GM18951 (cell line): ENCODE data around the gene SARM1.

Experiments used
- POLR2A ChIP-seq: IDR thresholded peaks from 4 replicates; pipeline ENCODE4 v1.6.1; 2011; ENCODE audit warnings: mild to moderate bottlenecking; ENCODE audit not compliant: insufficient read length, insufficient read depth; ENCODE audit errors: extremely low read depth
- in situ Hi-C: fragments of 300-500 bp; cut with MboI; formaldehyde crosslinking; loops from one replicate; pipeline ENCODE4 v1.12.0; 2022; ENCODE audit warnings: low sequenced_read_pairs, mixed read lengths, inconsistent platforms; ENCODE audit not compliant: unreplicated experiment

SARM1 gene

DNA sequence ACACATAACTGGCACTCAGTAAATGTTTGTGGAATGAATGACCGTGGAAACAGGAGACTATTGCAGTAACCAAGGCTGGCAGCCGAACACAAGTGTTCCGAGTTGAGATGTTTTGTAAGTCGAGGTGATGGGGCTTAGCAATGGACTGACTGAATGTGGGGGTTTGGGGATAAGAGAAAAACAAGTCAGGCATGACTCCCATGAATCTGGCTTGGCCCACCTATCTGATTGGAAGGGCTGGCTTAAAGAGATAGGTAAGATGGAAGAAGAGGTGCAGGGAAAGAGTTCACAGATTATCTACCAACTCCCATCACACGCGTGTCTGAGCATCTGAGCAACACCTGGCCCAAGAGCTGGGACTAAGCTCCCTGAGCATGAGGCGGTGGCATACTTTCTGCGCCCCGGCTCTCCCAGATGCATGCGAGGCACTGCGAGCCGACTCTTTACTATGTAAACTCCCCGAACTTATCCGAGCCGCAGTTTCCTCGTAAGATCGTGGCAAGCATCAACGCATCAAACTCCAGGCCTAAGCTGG lies 36.8 kb upstream of the SARM1 start:
- in situ Hi-C loops: loop anchor here (10.0 kb wide), 1 partner anchor 290 kb away; the partner anchor contains the start of gene NLK
- no peak for TF ChIP-seq POLR2A

DNA sequence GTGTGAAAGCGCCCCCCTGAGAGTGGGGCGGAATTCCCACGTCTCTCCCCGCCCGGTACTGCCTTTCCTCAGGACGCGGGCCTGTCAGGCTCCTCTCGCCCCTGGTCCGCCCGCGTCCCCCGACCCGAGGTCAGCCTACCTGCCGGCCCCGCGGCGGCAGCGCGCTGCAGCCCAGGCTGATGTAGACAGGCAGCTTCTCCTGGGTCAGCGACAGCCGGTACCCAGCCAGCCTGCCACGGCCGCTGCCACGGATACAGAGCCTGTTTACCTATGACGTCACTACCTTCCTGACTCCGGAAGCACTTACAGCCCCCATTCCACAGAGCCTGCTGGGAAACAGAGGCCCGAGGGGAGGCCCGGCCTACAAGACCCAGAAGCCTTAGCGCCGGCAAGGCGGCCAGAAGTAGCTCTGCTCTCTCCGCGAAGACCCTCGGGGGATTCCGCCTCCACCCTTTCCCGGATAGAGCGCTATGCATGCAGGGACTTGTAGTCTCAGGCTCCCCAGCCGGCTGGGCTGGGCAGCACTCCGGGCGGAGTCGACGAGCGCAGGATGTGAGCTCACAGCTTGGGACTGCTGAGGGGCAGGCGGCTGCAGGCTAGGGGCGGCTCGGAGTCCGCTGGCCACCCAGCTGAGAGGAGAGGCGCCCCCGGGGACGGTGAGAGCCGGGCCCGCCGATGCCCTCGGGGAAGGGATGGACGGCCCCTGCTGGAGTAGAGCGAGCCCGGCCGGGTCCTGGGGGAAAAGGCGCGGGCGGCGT lies 36.1 kb upstream of the SARM1 start, which contains the start of the genes IFT20 and TNFAIP1:
Gene IFT20 (minus strand): TSS at position 272 of the 758 bp plus-strand sequence. CDS start 3,487 bp downstream, outside the sequence.
Gene TNFAIP1 (plus strand): TSS at position 561 of the 758 bp plus-strand sequence. CDS start 3,761 bp downstream, outside the sequence.
- in situ Hi-C loops: loop anchor here (10.0 kb wide), 1 partner anchor 291 kb away; the partner anchor contains the start of gene NLK
- TF ChIP-seq POLR2A: peak; percentile 92

DNA sequence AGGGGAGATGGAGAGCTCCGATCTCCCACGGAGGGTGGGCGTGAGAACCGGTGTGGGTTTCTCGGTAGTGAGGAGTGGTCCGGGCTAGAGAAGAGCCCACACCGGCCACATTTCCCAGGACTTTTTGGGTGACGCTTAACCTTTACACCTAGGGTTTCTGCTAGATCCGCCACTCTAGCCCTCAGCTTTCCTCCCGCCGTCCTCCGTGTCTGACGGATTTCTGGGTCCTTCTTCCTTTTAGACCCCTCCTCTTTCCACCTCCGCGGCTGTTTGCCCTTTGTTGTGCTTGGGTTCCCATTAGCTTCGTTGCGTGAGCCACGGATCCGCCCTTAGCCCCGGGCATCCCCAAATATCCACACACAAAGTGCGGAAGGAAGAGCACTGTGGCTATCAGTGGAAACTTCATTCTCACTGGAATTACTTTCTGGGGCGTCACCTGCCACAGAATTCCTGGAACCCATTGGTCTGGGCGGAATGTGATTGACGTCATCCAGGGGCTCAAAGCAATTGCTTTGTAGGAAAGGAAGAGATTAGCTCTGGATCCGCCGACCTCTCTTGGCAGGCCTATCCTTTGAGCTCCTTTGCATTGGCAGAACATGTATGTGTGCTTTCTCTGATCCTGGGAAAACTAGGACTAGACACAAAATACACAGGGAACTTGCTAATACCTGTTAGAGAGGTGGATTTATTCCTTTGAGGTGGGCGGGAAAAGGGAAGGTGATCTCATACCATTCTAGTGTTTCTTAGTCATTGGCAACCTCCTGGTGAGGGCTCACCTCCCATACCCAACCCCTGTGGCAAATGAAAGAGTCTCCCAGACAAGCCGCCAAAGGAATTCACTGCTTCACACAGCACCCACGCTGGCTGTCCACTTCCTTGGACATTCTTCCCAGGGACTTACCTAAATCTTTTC lies 35.3 kb upstream of the SARM1 start:
- TF ChIP-seq POLR2A: no peak
- in situ Hi-C loops: loop anchor here (10.0 kb wide), 1 partner anchor 291 kb away; the partner anchor contains the start of gene NLK

DNA sequence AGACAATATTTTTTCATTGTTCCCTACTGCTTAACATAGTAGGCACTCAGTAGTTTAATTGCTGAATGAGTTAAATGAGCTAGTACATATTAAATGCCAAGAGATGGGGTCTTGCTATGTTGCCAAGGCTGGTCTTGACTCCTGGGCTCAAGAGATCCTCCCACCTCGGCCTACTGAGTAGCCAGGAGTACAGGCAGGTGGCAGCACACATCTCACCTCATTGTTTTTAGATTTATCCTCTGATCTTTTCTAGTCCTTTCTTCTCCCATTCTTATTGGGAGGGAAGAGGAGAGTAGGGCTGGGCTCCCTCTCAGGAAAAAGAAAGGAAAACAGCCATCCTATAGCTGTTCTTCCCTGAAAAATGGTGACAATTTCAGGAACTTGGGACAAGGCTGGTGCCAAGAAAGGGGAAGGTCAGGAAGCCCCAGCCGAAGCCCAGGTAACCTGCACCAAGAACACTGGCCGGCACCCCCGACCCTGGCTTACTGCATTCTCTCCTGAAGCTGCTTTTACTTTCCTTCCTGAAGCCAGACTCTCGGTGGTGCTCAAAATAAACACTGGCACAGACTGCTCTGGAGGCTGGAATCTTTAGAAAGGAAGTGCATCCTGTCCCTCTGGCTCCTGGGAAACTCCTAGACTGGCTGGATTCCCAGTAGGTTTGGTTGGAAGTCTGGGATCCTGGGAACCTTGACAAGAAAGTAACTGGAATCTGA lies 33.3 kb upstream of the SARM1 start:
- TF ChIP-seq POLR2A: no peak
- in situ Hi-C loops: loop anchor here (10.0 kb wide), 1 partner anchor 293 kb away; the partner anchor contains the start of gene NLK

DNA sequence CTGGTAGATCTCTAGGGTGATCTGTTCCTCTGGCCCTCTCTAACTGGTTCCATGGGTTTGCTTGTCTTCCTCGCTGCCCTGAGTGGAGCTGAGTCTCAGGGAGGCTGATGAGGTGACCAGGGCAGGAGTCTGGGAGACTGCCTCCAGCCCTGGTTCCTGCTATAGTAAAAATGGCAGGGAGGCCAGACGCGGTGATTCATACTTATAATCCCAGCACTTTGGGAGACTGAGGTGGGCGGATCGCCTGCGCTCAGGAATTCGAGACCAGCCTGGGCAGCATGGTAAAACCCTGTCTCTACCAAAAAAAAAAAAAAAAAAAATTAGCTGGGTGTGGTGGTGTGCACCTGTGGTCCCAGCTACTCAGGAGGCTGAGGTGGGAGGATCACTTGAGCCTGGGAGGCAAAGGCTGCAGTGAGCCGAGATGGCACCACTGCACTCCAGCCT lies 32.7 kb upstream of the SARM1 start:
- in situ Hi-C loops: loop anchor here (10.0 kb wide), 1 partner anchor 294 kb away; the partner anchor contains the start of gene NLK

DNA sequence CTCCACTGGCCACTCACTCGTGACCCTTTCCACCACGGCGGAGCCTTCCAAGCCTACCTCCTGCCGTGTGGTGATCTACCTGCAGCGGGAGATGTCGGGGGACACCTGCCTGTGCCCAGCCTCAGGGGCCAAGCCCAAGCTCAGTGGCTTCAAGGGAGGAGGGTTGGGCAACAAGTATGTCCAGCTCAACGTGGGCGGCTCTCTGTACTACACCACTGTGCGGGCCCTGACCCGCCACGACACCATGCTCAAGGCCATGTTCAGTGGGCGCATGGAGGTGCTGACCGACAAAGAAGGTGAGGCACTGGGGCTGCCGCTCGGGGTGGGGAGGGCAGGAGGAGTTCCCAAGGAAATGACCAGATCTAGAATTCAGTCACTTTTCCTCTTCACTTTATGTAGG lies 32.1 kb upstream of the SARM1 start:
- in situ Hi-C loops: loop anchor here (10.0 kb wide), 1 partner anchor 295 kb away; the partner anchor contains the start of gene NLK
- TF ChIP-seq POLR2A: no peak

DNA sequence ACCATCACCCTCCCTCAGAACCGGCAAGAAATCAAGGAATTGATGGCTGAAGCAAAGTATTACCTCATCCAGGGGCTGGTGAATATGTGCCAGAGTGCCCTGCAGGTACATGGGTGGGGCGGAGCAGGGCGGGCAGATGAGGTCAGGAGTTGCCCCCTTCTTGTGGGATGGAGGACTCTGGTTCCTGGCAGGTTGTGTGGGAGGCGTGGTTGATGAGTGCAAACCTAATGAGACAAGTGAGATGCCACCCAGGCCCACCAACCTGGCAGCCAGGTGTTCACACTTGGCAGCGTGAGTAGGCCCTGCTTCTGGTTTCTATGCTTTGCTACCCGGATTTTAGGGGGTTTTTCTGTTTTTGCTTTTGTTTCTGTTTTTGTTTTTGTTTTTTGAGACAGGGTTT lies 31.1 kb upstream of the SARM1 start:
- TF ChIP-seq POLR2A: no peak
- in situ Hi-C loops: no loop called here

DNA sequence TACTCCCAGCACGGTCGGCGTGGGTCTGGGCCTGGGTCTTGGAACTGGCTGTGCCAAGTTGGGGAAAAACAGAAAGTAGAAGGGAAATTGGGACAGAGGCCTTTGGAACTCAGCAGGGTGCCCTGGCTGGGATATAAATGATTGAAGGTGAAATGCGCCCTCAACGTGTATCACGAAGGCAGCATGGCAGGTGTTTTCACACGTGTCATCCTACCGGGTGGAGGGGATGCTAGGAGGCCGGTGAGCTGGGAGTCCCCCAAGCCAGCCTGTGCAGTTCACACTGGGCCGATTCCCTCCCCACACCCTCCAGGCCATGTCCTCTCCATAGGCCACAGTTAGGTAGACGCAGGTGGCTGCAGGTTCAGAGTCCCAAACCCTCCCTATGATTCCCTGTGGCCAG lies 30.0 kb upstream of the SARM1 start:
- TF ChIP-seq POLR2A: no peak
- in situ Hi-C loops: no loop called here

DNA sequence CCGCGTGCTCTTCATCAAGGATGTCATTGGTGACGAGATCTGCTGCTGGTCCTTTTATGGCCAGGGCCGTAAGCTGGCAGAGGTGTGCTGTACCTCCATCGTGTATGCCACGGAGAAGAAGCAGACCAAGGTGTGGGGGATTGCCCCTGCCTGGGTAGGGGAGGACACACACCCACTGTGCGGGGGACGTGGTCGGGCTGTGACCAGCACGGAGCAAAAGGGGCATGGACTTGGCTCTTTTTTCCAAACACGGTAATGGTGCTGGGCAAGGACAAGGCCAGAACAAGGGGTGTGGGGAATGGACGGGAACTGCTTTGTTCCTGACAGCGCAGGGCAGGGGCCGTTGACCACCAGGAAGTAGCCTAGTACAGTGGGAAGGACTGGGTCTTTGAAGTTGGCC lies 29.2 kb upstream of the SARM1 start:
- in situ Hi-C loops: no loop called here
- TF ChIP-seq POLR2A: no peak

DNA sequence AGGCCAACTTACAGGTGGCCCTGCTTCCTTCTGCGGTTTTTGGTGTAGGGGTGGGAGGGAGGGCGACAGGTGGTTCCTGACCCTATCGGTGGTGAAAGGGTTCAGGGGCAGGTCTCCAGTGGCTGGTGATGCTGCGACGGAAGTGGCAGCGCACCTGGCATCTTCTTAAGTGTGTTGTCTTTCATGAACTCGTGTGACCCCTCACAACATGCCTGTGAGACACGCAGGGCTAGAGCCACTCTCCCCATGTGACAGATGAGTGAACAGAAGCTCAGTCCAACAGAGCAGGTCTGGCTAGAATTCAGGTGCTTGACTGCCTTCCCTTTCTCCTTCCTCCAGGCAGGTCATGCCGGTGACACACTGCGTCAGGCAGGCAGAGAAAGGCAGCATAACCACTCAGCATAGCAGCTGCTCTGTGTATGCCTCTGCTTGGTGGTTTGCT lies 28.0 kb upstream of the SARM1 start:
- TF ChIP-seq POLR2A: no peak
- in situ Hi-C loops: no loop called here

DNA sequence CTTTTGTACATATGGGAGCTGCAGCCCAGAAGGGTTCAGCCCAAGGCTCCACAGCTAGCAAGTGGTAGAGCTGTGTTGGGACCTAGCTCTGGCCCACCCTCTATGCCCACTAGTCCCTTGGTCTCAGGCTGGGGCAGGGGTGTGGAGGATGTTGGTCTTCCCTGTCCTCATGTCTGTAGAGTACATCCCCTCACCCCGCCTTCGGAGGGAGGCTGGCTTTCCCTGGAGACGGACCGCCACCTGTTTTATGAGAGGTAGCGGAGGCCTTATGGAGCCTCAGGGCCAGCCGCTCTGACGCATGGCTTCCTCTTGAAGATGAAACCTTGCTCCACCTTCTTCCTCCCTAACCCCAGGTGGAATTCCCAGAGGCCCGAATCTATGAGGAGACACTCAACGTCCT lies 27.5 kb upstream of the SARM1 start:
- no peak for TF ChIP-seq POLR2A
- in situ Hi-C loops: no loop called here

DNA sequence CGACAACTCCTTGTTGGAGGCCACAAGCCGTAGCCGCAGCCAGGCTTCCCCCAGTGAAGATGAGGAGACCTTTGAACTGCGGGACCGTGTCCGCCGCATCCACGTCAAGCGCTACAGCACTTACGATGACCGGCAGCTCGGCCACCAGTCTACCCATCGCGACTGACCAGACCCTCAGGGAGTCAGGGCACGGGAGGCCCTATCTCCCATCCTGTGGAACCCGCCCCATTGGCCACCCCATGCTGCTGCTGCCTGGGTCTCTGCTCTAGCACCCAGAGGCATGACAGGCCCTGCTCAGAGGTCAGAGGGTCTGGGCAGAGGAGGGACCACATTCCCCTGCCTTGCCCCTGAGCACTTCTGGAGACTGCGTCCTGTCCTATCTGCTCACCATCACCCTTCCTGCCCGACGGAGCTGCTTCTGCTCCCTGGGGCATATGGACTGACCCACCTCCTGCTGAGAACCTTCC lies 27.0 kb upstream of the SARM1 start:
- in situ Hi-C loops: no loop called here
- no peak for TF ChIP-seq POLR2A
